Hepatocyte (in vitro differentiated cells): ENCODE data around the gene HES5.

ENCODE experiments used
- CTCF ChIP-seq: fragments of 200-600 bp; sonication (generic); IDR thresholded peaks from 2 replicates; pipeline ENCODE4 v1.5.1; 2016; ENCODE audit warnings: antibody characterized with exemption, mild to moderate bottlenecking; ENCODE audit not compliant: poor library complexity
- EZH2 ChIP-seq: fragments of 200-600 bp; sonication (generic); IDR thresholded peaks from 2 replicates; pipeline ENCODE4 v1.6.1; 2016; ENCODE audit warnings: antibody characterized with exemption, mild to moderate bottlenecking, borderline replicate concordance
- EZH2phosphoT487 ChIP-seq: fragments of 200-600 bp; sonication (generic); IDR thresholded peaks from one replicate; pipeline ENCODE4 v1.6.1; 2018; ENCODE audit warnings: antibody characterized with exemption, mild to moderate bottlenecking, low read depth, moderate library complexity; ENCODE audit not compliant: unreplicated experiment, severe bottlenecking

- no peak for TF ChIP-seq CTCF
- TF ChIP-seq EZH2: no peak
- no peak for TF ChIP-seq EZH2phosphoT487
Observed at GRCh38 chr1:2504949-2505272, 25.2 kb downstream of the HES5 start.
